GM21390 (cell line): ENCODE results near the gene ZNF468.
"Not testable (repeated sequence)": the region's sequence is repeated elsewhere in the genome, so short reads cannot be mapped to it uniquely, and the experiment has no call there.

Source experiments
- ATAC-seq: cut with Tn5 transposase; IDR thresholded peaks from one replicate; pipeline ENCODE4 v1.9.1; 2021; ENCODE audit not compliant: unreplicated experiment

The ZNF468 gene

DNA sequence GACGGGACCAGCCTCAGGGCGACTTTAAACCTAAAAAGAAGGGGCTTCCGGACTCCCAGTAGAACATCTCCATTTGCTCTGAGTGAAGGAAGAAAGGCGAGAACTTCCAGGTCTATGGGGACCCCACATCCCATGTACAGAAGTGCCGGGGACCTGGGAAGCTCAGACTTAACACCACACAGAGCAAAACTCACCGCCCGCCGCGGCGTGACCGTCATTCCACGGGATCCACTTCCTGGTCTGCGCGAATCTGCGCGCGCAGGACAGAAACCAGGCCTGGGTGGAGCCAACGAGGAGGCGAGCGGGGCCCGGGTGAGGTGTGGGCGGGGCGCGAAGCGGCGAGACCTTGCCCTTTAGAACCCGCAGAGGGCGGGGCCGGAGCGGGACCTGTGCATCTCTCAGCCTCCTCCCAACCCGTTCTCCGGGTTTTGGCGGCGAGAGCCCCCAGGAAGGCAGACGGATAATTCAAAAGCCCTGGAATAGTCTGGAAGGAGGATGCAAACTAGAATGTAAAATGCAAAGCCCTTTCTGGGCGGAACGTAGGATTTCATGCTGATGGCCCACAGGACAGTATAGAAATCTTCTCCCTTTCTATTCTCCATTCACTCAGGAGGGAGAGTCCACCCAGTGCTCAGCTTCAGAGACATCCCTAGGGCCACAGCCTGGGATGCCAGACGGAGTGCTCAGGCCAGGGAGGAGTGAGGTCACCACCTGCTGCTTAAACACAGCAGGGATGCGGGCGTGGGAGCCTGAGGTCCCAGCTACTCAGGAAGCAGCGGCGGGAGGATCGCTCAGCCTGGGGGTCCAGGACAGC, at the start of gene ZNF468:
ZNF468 (minus strand) TSS at position 242 of the 814 bp plus-strand sequence. CDS start 3,347 bp downstream, outside the sequence.
- ATAC-seq = peak; percentile 95

DNA sequence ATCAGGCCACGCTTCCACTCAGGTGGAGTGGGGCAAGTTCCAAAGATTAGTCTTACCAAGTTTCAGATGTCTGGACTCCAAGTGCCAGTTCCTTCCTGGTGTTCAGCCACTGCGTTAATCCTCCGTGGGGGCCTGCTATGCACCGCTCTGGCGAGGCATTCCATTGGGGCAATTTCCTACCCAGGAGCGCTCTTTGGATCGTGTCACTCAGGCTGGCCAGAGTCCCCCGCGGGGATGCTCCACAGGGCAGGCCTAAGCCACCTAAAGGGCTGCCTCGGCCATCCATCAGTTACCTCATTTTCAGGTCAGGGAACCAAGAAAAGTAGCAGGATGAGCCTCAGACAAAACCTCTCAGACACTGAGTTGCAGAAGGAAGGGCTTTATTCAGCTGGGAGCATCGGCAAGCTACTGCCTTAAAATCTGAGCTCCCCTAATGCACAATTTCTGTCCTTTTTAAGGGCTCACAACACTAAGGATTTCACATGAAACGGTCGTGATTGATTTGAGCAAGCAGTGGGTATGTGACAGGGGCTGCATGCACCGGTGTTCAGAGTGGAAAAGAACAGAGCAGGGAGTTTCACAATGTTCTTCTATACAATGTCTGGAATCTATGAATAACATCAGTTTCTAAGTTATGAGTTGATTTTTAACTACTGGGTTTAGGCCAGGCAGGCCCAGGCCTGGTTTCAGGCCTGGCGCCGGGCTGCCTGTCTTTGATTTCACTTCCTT, 46.8 kb upstream of the ZNF468 start:
- ATAC-seq = not testable (repeated sequence)

DNA sequence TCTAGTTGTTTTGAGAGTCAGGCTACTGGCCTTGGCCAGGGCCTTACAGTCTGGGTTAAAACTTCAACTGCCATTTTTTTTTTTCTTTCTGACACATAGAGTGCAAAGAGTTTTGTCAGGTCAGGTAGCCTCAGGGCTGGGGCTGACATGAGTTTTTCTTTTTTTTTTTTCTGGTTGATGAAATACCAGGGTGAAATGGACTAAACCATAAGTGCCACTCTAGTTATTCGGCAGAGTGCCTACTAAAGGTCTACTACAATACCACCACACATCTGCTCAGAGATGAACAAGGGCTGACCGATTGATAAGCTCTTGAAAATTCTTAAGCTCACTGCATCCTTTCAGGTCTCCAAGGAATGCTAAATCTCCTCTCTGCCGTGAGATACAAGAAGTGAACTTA, 44.4 kb upstream of the ZNF468 start:
- no peak for ATAC-seq

DNA sequence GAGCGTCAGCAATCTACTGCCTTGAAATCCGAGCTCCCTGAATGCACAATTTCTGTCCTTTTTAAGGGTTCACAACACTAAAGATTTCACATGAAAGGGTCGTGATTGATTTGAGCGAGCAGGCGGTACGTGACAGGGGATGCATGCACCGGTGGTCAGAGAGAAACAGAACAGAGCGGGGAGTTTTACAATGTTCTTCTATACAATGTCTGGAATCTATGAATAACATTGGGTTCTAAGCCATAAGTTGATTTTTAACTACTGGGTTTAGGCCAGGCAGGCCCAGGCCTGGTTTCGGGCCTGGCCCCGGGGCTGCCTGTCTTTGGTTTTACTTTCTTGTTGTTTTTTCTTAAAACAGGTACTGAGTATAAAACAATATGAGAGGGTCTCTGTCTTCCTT, 41.2 kb upstream of the ZNF468 start:
- not testable (repeated sequence) for ATAC-seq

GRCh38 chr19:52898101-52898500, 40.7 kb upstream of the ZNF468 start:
- ATAC-seq = no peak

DNA sequence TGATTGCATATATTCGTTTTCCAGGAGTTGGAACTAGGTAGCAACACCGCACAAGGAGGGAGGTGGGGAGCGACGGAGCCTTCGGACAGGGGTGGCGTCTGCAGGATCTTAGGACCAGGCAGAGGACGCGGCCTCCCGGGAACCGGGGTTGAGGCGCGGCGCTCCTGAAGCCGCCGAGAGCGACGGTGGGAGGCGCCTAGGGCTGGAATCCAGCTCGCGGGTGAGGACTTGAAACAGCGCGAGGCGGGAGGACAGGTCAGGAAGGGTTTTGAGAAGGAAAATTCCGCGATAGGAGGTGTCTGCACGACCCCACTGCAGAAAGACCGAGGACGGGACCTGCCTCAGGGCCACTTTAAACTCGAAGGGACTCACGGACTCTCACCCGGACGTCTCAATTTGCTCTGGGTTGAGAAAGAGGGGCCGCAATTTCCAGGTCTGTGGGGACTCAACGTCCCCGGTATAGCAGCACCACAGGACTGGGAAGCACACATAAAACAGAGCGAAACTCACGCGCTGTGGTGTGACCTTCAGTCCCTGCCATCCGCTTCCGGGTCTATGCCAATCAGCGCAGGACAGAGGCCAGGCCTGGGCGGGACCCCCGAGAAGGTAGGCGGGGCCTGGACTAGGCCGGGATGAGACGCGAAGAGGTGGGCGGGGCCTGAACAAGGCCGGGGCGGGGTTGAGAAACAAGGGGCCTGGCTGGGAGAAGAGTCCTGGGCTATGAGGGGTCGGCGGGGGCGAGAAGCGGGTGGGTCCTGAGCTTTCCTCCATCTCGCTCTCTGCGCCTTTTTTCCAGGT, 39.9 kb upstream of the ZNF468 start, which contains the start of gene ZNF320:
ZNF320 (minus strand) TSS at position 498 of the 798 bp plus-strand sequence. CDS start 7,380 bp downstream, outside the sequence.
- peak; percentile 97 for ATAC-seq

DNA sequence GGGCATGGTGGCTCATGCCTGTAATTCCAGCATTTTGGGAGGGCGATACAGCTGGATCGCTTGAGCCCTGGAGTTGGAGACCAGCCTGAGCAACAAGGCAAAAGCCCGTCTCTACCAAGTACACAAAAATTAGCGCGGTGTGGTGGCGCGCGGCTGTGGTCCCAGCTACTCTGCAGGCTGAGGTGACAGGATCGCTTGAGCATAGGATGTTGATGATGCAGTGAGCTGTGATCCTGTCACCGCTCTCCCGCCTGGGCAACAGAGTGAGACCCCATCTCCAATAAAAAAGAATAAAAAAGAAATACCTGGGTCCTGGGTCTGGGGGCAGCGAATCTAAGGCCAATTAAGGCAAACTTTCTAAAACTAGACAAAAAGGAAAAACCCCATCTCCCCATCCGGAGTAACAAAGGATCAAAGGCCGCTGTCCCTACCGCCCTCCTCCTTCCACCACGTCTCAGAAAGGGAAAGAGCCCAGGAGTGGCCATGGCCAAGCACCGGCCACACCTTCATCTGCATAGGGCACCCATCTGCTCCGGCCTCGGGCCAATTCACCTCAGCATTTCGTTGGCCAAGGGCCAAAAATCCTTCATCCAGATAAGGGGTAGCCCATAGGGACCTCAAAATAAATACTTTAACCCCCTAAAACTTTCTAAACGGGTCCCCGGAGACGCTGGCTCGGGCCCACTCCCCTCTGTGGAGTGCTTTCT, 39.2 kb upstream of the ZNF468 start:
- no peak for ATAC-seq

DNA sequence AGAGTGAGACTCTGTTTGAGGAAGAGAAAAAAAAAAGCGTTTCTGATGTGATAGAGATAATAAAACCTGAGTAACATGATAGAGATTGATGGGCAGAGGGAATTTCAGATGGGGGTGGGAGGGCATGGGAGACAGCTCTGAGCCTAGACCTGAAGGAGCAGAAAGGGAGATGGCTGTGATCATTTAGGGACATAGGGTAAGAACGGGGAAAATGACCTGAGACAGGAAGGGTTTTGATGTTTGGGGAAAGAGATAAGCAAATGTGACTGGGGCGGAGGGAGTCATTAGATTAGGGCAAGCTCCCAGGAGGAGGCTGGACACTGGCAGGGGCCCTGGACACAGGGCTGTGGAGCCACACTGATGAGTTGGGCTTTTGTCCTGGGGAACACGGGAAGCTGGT, 33.9 kb upstream of the ZNF468 start:
- ATAC-seq = no peak

DNA sequence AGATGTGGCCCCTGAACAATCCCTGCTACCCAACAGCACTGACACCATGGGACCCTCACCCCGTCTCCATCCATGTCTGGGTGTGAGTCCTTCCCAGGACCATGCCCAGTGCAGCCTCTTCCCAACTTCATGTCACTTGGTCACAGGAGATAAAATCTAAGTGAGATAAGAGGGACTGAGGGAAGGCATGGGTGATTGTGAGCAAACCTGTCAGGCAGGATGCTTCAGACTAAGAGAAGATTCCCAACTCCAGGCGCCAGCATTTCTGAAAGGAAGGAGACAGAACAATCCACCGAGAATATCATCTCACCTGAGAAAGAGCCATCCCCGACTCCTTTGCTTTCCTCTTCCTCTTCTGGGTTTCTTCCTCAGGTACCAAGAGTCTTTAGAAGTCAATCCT, 32.5 kb upstream of the ZNF468 start:
- ATAC-seq = no peak

- ATAC-seq = no peak
Observed at GRCh38 chr19:52889076-52889475, 31.7 kb upstream of the ZNF468 start.

DNA sequence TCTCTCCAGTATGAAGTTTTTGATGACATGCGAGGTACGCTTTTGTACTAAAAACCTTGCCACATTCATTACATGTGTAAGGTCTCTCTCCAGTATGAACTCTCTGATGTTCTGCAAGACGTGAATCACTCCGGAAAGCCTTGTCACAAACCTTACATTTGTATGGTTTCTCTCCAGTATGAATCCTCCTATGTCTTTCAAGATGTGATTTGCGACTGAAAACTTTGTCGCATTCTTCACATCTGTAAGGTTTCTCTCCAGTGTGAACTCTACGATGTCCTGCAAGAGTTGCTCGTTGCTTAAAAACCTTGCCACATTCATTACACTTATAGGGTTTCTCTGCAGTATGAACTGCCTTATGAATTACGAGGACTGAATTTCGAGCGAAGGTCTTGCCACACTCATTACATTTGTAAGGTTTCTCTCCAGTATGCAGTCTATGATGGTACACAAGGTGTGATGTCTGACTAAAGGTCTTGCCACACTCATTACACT, 23.5 kb upstream of the ZNF468 start:
- ATAC-seq = no peak

GRCh38 chr19:52872996-52873395, 15.6 kb upstream of the ZNF468 start:
- not testable (repeated sequence) for ATAC-seq

GRCh38 chr19:52871466-52871865, 14.0 kb upstream of the ZNF468 start:
- ATAC-seq = no peak

DNA sequence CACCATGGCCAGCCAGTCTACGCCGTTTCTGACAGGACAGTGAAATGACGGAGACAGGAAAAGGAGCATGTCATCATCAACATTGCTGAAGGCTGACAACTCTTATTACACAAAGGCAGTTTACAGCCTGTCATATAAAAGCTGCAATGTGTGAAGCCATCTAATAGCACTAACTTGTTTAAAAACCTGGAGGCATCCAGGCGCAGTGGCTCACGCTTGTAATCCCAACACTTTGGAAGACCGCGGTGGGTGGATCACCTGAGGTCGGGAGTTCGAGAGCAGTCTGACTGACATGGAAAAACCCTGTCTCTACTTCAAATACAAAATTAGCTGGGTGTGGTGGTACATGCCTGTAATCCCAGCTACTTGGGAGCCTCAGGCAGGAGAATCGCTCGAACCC, 10.6 kb upstream of the ZNF468 start:
- ATAC-seq = not testable (repeated sequence)

DNA sequence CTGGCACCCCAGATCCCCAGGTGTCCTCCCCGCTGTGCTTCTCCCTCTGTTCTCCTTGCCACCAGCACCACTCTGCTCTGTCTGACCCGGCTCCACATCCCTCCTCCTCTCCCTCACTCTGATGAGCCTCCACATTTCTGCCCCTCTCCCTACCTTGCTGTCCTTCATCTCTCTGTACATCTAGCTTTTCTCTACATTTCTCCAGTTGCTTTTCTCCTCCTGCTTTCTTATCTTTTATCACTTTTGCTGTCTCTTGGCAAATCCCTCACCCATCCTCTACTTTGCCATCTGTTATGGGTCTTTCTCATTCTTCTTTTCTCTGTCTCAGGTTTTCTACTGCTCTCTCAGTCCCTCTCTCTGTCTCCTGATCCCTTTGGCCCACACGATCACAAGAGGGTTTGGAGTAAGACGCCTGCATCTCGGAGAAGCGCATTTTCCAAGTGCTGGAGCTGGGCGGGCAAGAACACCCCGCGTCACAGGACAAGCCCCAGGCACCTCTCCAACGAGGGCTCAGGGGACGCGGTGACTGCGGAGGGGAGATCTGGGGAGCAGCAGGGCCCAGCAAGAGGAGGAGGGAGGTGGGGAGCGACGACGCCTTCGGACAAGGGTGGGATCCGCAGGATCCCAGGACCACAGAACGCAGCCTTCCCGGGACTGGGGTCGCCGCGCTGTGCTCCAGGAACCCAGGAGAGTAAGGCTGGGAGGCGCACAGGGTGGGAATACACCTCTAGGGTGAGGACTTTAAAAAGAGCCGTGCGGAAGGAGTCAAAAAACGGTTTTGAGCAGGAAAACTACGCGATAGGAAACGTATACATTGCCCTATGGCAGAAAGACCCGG, 660 bp downstream of the ZNF468 start:
- peak; percentile 30 for ATAC-seq

DNA sequence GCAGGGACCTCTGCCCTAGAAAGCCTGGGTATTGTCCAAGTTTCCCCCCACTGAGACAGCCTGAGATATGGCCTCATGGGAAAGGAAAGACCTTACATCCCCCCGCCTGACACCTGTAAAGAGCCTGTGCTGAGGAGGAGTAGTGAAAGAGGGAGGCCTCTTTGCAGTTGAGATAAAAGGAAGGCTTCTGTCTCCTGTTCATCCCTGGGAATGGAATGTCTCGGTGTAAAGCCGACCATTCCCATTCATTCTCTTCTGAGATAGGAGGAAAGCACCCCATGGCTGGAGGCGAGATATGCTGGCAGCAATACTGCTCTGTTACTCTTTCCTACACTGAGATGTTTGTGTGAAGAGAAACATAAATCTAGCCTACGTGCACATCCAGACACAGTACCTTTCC, 10.1 kb downstream of the ZNF468 start:
- ATAC-seq = not testable (repeated sequence)

GRCh38 chr19:52840825-52841465, 16.5 kb downstream of the ZNF468 start:
- ATAC-seq = not testable (repeated sequence)

- ATAC-seq = not testable (repeated sequence)
Observed at GRCh38 chr19:52834289-52834688, 23.1 kb downstream of the ZNF468 start.

DNA sequence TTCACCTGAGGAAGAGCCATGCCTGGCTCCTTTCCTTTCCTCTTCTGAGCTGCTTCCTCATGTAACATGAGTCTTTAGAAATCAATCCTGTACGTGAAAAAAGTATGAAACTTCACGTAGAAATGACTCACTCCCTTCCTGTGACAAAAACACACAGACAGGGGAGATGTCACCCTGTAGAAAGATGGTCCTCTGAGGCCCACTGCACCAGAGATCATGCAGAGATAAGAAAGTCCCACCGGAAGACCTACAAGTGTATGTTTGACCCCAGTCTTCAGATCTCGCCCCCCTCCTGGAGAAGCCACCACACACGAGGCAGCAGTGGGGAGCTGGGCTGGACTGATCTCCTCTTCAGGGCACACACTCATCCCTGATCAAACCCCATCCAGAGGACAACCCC, 23.9 kb downstream of the ZNF468 start:
- ATAC-seq = not testable (repeated sequence)
